Central memory CD8-positive, alpha-beta T cell (primary cell): ENCODE measurements around the gene TAL1.
A peak's percentile ranks its signal among the peaks of the same experiment; 100 is the strongest.
"Not testable (repeated sequence)": the region's sequence is repeated elsewhere in the genome, so short reads cannot be mapped to it uniquely, and the experiment has no call there.

ENCODE experiments used
- ATAC-seq: fragments of 150-1000 bp; cut with Tn5 transposase; replicated peaks from 2 replicates; pipeline ENCODE4 v1.10.0; 2022; ENCODE audit warnings: mild to moderate bottlenecking, moderate FRiP score, moderate number of reproducible peaks; ENCODE audit not compliant: poor library complexity, severe bottlenecking; ENCODE audit errors: extremely low read depth
- DNase-seq, 2 donors: peaks; one replicate each; pipeline ENCODE4 v3.0.0; 2021; ENCODE audit warnings: low spot score in 2 of 2
- H3K27ac Mint-ChIP-seq: one replicate; pipeline ENCODE4 v1.8.0; 2022; ENCODE audit warnings: low read depth, mild to moderate bottlenecking, moderate library complexity, mixed read lengths
- H3K27me3 Mint-ChIP-seq: one replicate; pipeline ENCODE4 v1.8.0; 2022; ENCODE audit warnings: mixed read lengths
- H3K36me3 Mint-ChIP-seq: one replicate; pipeline ENCODE4 v1.8.0; 2022; ENCODE audit warnings: mild to moderate bottlenecking, moderate library complexity, mixed read lengths; ENCODE audit not compliant: insufficient read depth
- H3K4me1 Mint-ChIP-seq: one replicate; pipeline ENCODE4 v1.8.0; 2022; ENCODE audit warnings: mixed read lengths
- H3K4me3 Mint-ChIP-seq: one replicate; pipeline ENCODE4 v1.8.0; 2022; ENCODE audit warnings: mild to moderate bottlenecking, moderate library complexity, mixed read lengths
- H3K9me3 Mint-ChIP-seq: one replicate; pipeline ENCODE4 v1.8.0; 2022; ENCODE audit warnings: mixed read lengths

TAL1 gene

DNA sequence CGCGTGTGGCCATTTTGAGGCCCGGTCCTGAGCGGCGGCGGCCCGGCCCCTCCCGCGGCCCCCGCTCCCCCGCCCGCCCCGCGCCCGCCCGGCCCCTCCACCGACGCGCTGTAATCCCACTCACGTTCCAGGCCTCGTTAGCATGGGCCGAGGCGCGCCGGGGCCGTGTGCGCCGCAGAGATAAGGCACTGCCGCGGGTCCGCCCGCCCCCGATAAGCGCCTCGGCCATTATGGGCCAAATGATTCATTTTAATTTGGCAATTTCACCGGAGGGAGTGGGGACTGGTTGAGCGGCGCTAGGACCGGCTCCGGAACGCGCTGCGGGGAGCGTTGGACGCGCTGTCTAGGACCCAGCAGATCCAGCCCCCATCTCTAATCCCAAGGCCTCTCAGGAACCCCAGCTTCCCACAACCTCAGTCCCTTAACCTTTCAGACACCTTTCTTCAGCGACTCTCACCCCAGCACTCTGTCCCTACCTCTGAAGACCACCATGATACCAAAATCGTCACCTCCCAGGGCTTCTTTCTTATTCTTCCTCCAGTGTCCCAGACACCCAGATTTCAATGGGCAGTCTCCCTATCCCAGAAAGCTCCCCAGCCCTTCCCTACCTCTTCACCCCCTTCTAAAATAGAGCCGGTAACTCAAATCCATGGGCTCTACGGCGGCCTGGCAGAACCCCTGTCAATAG, at the start of gene TAL1:
TSS of gene TAL1 (minus strand) at position 39 of the 688 bp plus-strand sequence. CDS start 6,337 bp downstream, outside the sequence.
- Mint-ChIP-seq H3K9me3 (no peaks in the 10 kb centered on the region), H3K4me3 (peak within 1 kb of the TSS; percentile 77), H3K36me3 (peaks cover 7% of the 10 kb centered on the region), H3K4me1 (peaks cover 31% of the 10 kb centered on the region), H3K27me3 (peaks cover 3% of the 10 kb centered on the region), H3K27ac (no peak within 1 kb of the TSS)
- no peak for ATAC-seq
- DNase-seq = no peak

DNA sequence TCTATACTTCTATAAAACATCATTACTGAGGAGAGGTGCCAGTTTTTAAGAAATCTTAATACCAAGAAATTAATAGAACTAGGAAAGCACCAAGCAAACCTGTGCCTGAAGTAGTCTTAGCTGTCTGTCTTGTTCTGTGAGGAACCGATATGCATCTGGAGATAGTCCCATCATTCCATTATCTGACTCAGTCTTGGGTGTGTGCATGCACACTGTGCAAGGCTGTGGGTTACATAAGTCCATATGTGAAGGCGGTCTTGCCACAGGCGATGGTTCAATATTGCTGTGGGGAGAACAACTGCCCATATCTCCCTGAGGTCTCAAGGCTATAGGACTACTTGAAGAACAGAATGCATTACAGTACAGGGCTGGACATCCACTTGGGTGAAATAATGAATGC, 48.1 kb upstream of the TAL1 start:
- ATAC-seq = no peak
- no peaks in the 10 kb centered on the region for H3K9me3 Mint-ChIP-seq
- no peak for DNase-seq
- H3K27ac Mint-ChIP-seq = no peak overlapping the region
- peaks cover 6% of the 10 kb centered on the region for H3K36me3 Mint-ChIP-seq
- H3K4me1 Mint-ChIP-seq = no peaks in the 10 kb centered on the region
- H3K4me3 Mint-ChIP-seq = no peak overlapping the region
- H3K27me3 Mint-ChIP-seq = no peaks in the 10 kb centered on the region

- H3K27ac Mint-ChIP-seq = no peak overlapping the region
- H3K4me3 Mint-ChIP-seq = no peak overlapping the region
- peaks cover 7% of the 10 kb centered on the region for H3K36me3 Mint-ChIP-seq
- no peak for ATAC-seq
- no peaks in the 10 kb centered on the region for H3K27me3 Mint-ChIP-seq
- no peaks in the 10 kb centered on the region for H3K4me1 Mint-ChIP-seq
- DNase-seq = no peak
- H3K9me3 Mint-ChIP-seq = no peaks in the 10 kb centered on the region
Observed at GRCh38 chr1:47276850-47277249, 44.8 kb upstream of the TAL1 start.

- not testable (repeated sequence) for H3K36me3 Mint-ChIP-seq, H3K27me3 Mint-ChIP-seq, H3K4me1 Mint-ChIP-seq, H3K4me3 Mint-ChIP-seq, H3K27ac Mint-ChIP-seq, DNase-seq, H3K9me3 Mint-ChIP-seq, ATAC-seq
Observed at GRCh38 chr1:47275811-47276210, 43.8 kb upstream of the TAL1 start.

DNA sequence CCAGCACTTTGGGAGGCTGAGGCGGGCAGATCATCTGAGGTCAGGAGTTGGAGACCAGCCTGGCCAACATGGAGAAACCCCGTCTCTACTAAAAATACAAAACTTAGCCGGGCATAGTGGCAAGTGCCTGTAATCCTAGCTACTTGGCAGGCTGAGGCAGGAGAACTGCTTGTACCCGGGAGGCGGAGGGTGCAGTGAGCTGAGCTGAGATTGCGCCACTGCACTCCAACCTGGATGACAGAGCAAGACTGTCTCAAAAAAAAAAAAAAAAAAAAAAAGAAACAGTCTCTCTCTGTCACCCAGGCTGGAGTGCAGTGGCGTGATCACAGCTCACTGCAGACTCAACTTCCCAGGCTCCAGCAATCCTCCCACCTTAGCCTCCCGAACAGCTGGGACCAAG, 33.5 kb upstream of the TAL1 start:
- not testable (repeated sequence) for H3K36me3 Mint-ChIP-seq, ATAC-seq, H3K9me3 Mint-ChIP-seq, H3K27ac Mint-ChIP-seq, DNase-seq, H3K27me3 Mint-ChIP-seq, H3K4me3 Mint-ChIP-seq, H3K4me1 Mint-ChIP-seq

DNA sequence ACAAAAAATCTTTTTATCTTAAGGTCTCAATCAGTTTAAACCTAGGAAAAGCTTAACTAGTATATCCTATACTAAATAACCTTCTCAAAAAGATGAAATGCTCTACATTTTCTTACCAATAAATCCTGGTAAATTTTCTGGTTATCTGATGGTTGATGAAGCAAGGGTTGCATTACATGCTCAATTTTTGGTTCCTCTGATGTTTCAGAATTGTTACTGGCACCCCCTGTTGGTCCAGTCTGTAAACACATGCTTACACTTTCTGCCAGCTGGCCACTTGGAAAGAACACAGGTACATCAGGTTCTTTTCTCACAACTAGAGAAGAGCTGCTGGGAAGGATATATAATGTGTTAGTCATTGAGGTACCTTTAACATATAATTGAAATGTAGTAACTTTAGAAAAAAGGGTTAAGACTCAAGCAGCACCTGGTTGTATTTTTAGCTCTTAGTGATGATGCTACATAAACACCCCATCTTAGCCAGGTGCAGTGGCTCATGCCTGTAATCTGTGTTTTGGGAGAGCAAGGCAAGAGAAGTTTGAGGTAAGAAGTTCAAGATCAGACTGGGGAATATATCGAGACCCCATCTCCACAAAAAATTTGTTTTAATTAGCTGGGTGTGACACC, 30.9 kb upstream of the TAL1 start:
- Mint-ChIP-seq H3K27ac (no peak overlapping the region), H3K4me3 (no peak overlapping the region), H3K9me3 (no peaks in the 10 kb centered on the region), H3K36me3 (peaks cover 2% of the 10 kb centered on the region), H3K4me1 (no peaks in the 10 kb centered on the region), H3K27me3 (no peaks in the 10 kb centered on the region)
- DNase-seq (peak in 1 of 2 donors; percentile 14), ATAC-seq (no peak)

DNA sequence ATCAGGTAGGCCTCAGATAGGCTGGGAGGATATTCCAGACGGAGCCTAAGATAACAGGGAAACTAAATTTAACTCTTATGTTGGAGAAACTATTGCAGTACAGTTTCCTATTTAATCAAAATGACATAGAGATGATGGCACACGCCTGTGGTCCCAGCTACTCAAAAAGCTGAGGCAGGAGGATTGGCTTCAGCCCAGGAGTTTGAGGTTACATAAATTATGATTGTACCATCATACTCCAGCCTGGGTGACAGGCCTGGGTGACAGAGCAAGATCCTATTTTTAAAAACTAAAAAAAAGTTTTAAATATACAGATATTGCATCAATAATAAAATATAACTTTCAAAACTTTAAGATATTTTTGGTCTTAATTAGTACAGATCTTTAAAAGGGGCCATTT, 25.2 kb upstream of the TAL1 start:
- no peaks in the 10 kb centered on the region for H3K4me1 Mint-ChIP-seq
- no peak for DNase-seq
- no peak overlapping the region for H3K4me3 Mint-ChIP-seq

GRCh38 chr1:47252795-47253194, 20.8 kb upstream of the TAL1 start:
- DNase-seq (no peak), ATAC-seq (no peak)
- no peaks in the 10 kb centered on the region for H3K9me3 Mint-ChIP-seq
- H3K4me3 Mint-ChIP-seq = no peak overlapping the region
- H3K4me1 Mint-ChIP-seq = no peaks in the 10 kb centered on the region
- peaks cover 2% of the 10 kb centered on the region for H3K36me3 Mint-ChIP-seq
- H3K27me3 Mint-ChIP-seq = no peaks in the 10 kb centered on the region
- no peak overlapping the region for H3K27ac Mint-ChIP-seq

More for the DNA sequence above, 25.2 kb upstream of the TAL1 start:
- no peak for ATAC-seq
- Mint-ChIP-seq H3K27ac (no peak overlapping the region), H3K9me3 (no peaks in the 10 kb centered on the region), H3K36me3 (peaks cover under 1% of the 10 kb centered on the region), H3K27me3 (no peaks in the 10 kb centered on the region)

DNA sequence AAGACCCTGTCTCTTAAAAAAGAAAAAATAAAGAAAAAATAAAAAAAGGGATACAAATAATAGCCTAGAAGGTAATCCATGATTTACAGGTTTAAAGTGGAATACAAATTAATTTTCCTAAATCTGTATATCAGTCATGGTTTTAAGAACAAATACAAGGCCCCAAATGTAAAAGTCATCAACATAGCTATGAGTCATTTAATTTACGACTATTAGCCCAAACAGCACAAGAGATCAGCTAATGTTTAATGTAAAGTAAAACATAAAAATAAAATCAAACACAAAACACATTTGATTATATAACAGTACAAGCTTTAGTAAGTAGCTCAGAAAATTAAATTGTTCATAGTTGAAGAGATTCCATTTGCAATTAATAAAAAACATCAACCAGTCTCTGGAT, 20.3 kb upstream of the TAL1 start:
- no peaks in the 10 kb centered on the region for H3K27me3 Mint-ChIP-seq
- peaks cover 2% of the 10 kb centered on the region for H3K36me3 Mint-ChIP-seq
- H3K27ac Mint-ChIP-seq = no peak overlapping the region
- H3K4me3 Mint-ChIP-seq = no peak overlapping the region
- no peak for ATAC-seq
- no peak for DNase-seq
- no peaks in the 10 kb centered on the region for H3K9me3 Mint-ChIP-seq
- H3K4me1 Mint-ChIP-seq = no peaks in the 10 kb centered on the region

DNA sequence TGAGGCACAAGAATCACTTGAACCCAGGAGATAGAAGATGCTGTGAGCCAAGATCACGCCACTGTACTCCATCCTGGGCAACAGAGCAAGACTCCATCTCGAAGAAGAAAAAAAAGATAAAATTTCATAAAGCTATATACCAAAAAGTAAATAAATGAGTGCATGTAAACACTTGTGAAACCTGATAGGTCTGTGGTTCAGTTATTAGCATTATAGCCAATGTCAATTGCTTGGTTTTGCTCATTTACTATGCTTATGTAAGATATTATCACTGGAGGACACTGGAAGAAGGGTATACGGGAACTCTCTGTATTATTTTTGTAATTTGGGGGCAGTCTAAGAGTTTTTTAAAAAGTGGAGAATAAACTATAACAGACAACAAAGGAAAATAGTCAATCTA, 17.7 kb upstream of the TAL1 start:
- H3K9me3 Mint-ChIP-seq = no peaks in the 10 kb centered on the region
- peaks cover 4% of the 10 kb centered on the region for H3K27me3 Mint-ChIP-seq
- H3K4me1 Mint-ChIP-seq = no peaks in the 10 kb centered on the region
- H3K4me3 Mint-ChIP-seq = no peak overlapping the region
- DNase-seq = no peak
- no peak overlapping the region for H3K27ac Mint-ChIP-seq
- peaks cover 2% of the 10 kb centered on the region for H3K36me3 Mint-ChIP-seq
- no peak for ATAC-seq

DNA sequence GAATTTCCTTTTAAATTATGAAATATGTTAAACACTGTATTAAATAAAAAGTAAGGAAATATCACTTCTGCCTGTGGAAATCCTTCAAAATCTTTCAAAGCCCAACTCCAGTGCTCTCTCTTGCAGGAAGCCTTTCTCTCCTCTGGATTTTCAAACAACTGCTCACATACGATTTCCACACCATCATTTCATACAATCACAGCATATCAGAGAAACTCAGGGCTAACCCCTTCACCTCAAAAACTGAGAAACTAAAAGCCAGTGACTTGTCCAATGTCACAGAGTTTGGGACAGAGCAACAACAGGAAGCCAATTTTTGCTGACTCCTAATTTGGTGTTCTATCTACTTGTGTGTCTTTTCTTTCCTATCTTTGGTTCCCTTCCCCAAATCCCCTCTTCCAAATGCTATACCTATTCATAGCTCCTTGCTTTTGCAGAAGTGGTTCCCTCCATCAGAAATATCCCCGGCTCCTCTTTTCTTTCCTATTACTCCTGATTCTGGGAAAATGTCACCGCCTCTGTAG, 12.4 kb upstream of the TAL1 start:
- Mint-ChIP-seq H3K4me1 (peaks cover 2% of the 10 kb centered on the region), H3K27ac (no peak overlapping the region), H3K27me3 (peaks cover 44% of the 10 kb centered on the region), H3K4me3 (no peak overlapping the region), H3K36me3 (no peaks in the 10 kb centered on the region), H3K9me3 (no peaks in the 10 kb centered on the region)
- ATAC-seq (no peak), DNase-seq (no peak)

DNA sequence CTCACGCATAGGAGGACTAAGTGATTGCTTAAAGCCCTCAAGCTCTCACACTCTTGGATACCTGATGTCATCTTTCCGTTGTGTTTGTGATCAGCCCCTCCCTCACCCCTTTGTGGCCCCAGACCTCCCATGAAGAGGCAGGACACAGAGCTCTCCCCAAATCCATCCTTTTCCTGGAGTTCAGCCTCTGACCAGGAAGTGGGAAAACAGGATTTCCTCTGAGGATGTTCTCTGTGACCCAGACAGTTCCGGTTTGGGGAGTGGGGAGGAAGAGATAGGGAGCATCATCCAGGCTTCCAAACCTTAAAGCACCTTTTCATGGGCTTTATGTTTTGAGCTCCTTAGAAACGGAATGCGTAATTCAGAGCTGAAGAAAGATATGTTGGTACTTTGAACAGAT, 11.9 kb upstream of the TAL1 start:
- Mint-ChIP-seq H3K27me3 (peaks cover 44% of the 10 kb centered on the region), H3K4me1 (peaks cover 6% of the 10 kb centered on the region), H3K9me3 (no peaks in the 10 kb centered on the region), H3K27ac (no peak overlapping the region), H3K36me3 (no peaks in the 10 kb centered on the region), H3K4me3 (no peak overlapping the region)
- DNase-seq (no peak), ATAC-seq (no peak)
